ENCODE results near the gene LDAF1.

LDAF1 gene

DNA sequence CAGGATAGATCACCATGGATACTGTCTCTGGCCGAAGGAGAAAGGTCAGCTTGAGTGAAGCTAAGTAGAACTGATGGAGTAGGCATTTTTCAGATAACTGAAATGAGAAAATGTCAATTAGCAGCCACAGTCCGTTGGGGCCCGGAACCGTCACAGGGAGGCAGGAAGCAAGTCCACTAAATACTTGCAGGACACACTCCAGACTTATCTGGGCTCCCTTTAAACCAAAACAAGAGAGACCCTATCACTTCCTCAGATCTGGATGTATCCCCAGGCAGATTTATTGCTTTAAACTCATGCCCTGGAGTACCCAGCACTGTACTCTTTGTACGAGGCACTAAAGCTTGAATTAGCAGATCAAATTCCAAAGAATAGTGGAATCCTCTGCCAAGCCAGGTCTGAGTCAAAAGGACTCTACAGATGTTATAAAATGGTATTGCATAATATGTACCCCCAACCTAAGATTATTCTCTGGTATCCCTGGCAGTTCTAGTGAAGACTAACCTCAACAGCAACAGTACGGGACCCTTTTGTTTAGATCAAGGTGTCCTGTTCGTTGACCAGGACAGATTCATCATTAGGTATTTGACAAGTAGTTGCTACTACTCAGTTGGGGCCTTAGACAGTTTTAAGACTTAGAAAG lies 44.8 kb downstream of the LDAF1 start:
- no peak for DNase-seq (ENCODE audit: low read depth in 1 of 2, low spot score in 1 of 2)
- H3K27me3 ChIP-seq (ENCODE audit: insufficient read depth, poor library complexity, severe bottlenecking) = peaks cover 4% of the 10 kb centered on the region
- no peak overlapping the region for H3K4me3 ChIP-seq (replicated peaks; ENCODE audit: insufficient read depth, low read length)
- TF ChIP-seq GABPA (IDR thresholded peaks at IDR 0.05; ENCODE audit: low read depth) (no peak), POLR2AphosphoS5 (IDR thresholded peaks at IDR 0.05; ENCODE audit: low read depth) (no peak), SPI1 (IDR thresholded peaks at IDR 0.05; ENCODE audit: borderline replicate concordance, low read depth) (no peak)
- TF ChIP-seq, protein P1, sequence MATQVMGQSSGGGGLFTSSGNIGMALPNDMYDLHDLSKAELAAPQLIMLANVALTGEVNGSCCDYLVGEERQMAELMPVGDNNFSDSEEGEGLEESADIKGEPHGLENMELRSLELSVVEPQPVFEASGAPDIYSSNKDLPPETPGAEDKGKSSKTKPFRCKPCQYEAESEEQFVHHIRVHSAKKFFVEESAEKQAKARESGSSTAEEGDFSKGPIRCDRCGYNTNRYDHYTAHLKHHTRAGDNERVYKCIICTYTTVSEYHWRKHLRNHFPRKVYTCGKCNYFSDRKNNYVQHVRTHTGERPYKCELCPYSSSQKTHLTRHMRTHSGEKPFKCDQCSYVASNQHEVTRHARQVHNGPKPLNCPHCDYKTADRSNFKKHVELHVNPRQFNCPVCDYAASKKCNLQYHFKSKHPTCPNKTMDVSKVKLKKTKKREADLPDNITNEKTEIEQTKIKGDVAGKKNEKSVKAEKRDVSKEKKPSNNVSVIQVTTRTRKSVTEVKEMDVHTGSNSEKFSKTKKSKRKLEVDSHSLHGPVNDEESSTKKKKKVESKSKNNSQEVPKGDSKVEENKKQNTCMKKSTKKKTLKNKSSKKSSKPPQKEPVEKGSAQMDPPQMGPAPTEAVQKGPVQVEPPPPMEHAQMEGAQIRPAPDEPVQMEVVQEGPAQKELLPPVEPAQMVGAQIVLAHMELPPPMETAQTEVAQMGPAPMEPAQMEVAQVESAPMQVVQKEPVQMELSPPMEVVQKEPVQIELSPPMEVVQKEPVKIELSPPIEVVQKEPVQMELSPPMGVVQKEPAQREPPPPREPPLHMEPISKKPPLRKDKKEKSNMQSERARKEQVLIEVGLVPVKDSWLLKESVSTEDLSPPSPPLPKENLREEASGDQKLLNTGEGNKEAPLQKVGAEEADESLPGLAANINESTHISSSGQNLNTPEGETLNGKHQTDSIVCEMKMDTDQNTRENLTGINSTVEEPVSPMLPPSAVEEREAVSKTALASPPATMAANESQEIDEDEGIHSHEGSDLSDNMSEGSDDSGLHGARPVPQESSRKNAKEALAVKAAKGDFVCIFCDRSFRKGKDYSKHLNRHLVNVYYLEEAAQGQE (IDR thresholded peaks at IDR 0.05; ENCODE audit: insufficient replicate concordance, low read depth) = no peak
- TF ChIP-seq, protein P2, sequence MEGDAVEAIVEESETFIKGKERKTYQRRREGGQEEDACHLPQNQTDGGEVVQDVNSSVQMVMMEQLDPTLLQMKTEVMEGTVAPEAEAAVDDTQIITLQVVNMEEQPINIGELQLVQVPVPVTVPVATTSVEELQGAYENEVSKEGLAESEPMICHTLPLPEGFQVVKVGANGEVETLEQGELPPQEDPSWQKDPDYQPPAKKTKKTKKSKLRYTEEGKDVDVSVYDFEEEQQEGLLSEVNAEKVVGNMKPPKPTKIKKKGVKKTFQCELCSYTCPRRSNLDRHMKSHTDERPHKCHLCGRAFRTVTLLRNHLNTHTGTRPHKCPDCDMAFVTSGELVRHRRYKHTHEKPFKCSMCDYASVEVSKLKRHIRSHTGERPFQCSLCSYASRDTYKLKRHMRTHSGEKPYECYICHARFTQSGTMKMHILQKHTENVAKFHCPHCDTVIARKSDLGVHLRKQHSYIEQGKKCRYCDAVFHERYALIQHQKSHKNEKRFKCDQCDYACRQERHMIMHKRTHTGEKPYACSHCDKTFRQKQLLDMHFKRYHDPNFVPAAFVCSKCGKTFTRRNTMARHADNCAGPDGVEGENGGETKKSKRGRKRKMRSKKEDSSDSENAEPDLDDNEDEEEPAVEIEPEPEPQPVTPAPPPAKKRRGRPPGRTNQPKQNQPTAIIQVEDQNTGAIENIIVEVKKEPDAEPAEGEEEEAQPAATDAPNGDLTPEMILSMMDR (IDR thresholded peaks at IDR 0.05; ENCODE audit: insufficient read depth, low read length) = no peak
- no peak overlapping the region for H3K27ac ChIP-seq (replicated peaks)

DNA sequence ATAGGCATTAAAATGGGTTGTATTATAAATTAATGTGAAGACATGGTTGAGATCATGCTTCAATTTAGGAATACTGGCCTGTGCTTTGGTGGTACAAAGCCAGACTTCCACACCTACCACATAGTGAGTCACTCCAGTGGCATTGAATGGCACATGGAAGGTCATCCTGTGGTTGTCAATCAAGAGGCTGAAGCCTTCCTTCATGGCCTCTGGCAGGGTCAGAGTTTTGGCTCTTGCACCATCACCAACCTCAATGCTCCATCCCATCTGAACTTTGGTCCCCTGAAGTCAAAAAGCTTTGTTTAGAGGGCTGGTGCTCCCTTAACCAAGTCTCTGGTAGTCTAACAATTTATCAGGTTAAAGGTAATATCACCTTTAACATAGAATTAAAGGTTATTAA lies 46.8 kb downstream of the LDAF1 start:
- no peak overlapping the region for H3K4me3 ChIP-seq (replicated peaks; ENCODE audit: insufficient read depth, low read length)
- DNase-seq (ENCODE audit: low read depth in 1 of 2, low spot score in 1 of 2) = no peak
- no peak overlapping the region for H3K27ac ChIP-seq (replicated peaks)
- no peak for TF ChIP-seq SPI1 (IDR thresholded peaks at IDR 0.05; ENCODE audit: borderline replicate concordance, low read depth)
- TF ChIP-seq, protein P2 (IDR thresholded peaks at IDR 0.05; ENCODE audit: insufficient read depth, low read length) = no peak
- no peak for TF ChIP-seq GABPA (IDR thresholded peaks at IDR 0.05; ENCODE audit: low read depth)
- TF ChIP-seq POLR2AphosphoS5 (IDR thresholded peaks at IDR 0.05; ENCODE audit: low read depth) = no peak
- TF ChIP-seq, protein P1 (IDR thresholded peaks at IDR 0.05; ENCODE audit: insufficient replicate concordance, low read depth) = no peak
- peaks cover 4% of the 10 kb centered on the region for H3K27me3 ChIP-seq (ENCODE audit: insufficient read depth, poor library complexity, severe bottlenecking)

DNA sequence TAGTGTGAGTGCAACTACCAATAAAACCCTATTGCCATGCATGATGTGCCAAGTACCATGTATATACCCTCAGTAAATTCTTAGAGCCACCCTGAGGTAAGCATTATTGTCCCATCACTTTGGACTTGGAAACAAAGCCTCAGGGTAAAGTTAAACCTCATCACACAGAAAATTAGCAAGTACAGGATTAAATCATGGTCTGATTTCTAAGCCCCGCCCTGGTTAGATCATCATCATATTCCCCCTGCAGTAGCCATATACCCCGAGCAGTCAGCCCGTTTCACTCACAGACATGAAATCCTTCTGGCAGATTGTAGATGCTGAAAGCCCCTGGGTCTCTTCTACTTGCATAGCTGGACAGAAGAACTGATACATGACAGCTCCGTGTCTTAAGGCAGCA lies 48.1 kb downstream of the LDAF1 start:
- TF ChIP-seq, protein P1 (IDR thresholded peaks at IDR 0.05; ENCODE audit: insufficient replicate concordance, low read depth) = no peak
- TF ChIP-seq SPI1 (IDR thresholded peaks at IDR 0.05; ENCODE audit: borderline replicate concordance, low read depth) (no peak), GABPA (IDR thresholded peaks at IDR 0.05; ENCODE audit: low read depth) (no peak), POLR2AphosphoS5 (IDR thresholded peaks at IDR 0.05; ENCODE audit: low read depth) (no peak)
- TF ChIP-seq, protein P2 (IDR thresholded peaks at IDR 0.05; ENCODE audit: insufficient read depth, low read length) = no peak
- no peak overlapping the region for H3K27ac ChIP-seq (replicated peaks)

More for the DNA sequence above, 48.1 kb downstream of the LDAF1 start:
- peaks cover 4% of the 10 kb centered on the region for H3K27me3 ChIP-seq (ENCODE audit: insufficient read depth, poor library complexity, severe bottlenecking)
- no peak overlapping the region for H3K4me3 ChIP-seq (replicated peaks; ENCODE audit: insufficient read depth, low read length)
- no peak for DNase-seq (ENCODE audit: low read depth in 1 of 2, low spot score in 1 of 2)
